Fibroblast of pulmonary artery (primary cell): ENCODE results near the gene AGO3.

Experiments used
- DNase-seq: peaks from one replicate; pipeline ENCODE4 v3.0.0-alpha.2; 2010; ENCODE audit warnings: low read depth
- H3K4me3 ChIP-seq: replicated peaks from 2 replicates; pipeline ENCODE4 v1.5.1; 2011; ENCODE audit warnings: low read depth, mild to moderate bottlenecking, control low read depth, low read length, moderate library complexity
- CTCF ChIP-seq: IDR thresholded peaks from 2 replicates; pipeline ENCODE4 v1.5.1; 2011; ENCODE audit warnings: mild to moderate bottlenecking, control low read depth, low read length, inconsistent platforms; ENCODE audit errors: missing control alignments

The AGO3 gene

GRCh38 chr1:35930593-35931445, at the start of gene AGO3:
AGO3 (plus strand) TSS chr1:35931105; CDS start chr1:35931427, 322 bp downstream.
- TF ChIP-seq CTCF = no peak
- peak within 1 kb of the TSS; percentile 84 for H3K4me3 ChIP-seq
- peak; percentile 82 for DNase-seq

- DNase-seq = no peak
Measured at GRCh38 chr1:35881850-35882273, 49.0 kb upstream of the AGO3 start.

GRCh38 chr1:35882586-35882944, 48.3 kb upstream of the AGO3 start:
- peak overlapping the region; percentile 27 for H3K4me3 ChIP-seq
- no peak for DNase-seq

More at GRCh38 chr1:35881850-35882273, 49.0 kb upstream of the AGO3 start:
- TF ChIP-seq CTCF = no peak
- H3K4me3 ChIP-seq = no peak overlapping the region

GRCh38 chr1:35882945-35883634, 47.8 kb upstream of the AGO3 start, which contains the start of gene AGO1:
AGO1 (plus strand) TSS chr1:35883209; CDS start chr1:35883422, 213 bp downstream.
- peak within 1 kb of the TSS; percentile 100 for H3K4me3 ChIP-seq
- TF ChIP-seq CTCF = peak; percentile 69

More at GRCh38 chr1:35882586-35882944, 48.3 kb upstream of the AGO3 start:
- no peak for TF ChIP-seq CTCF

GRCh38 chr1:35883635-35884101, 47.2 kb upstream of the AGO3 start:
- no peak for TF ChIP-seq CTCF
- peak overlapping the region; percentile 100 for H3K4me3 ChIP-seq
- no peak for DNase-seq

More at GRCh38 chr1:35882945-35883634, 47.8 kb upstream of the AGO3 start, which contains the start of gene AGO1:
- peak; percentile 93 for DNase-seq

GRCh38 chr1:35884934-35885333, 46.0 kb upstream of the AGO3 start:
- no peak overlapping the region for H3K4me3 ChIP-seq
- no peak for DNase-seq
- no peak for TF ChIP-seq CTCF
